ENCODE data around the gene PSMB5. TPM values are rescaled to one million over a fixed set of nuclear protein-coding genes. Genes with fewer than 3 reads are reported as not detected.

PSMB5 gene
- total and polyA plus RNA-seq, 2 of the 13 experiments (the other 11 are each of a cell fraction or from before 2014, with no cell fraction given), result 705 to 871 TPM

DNA sequence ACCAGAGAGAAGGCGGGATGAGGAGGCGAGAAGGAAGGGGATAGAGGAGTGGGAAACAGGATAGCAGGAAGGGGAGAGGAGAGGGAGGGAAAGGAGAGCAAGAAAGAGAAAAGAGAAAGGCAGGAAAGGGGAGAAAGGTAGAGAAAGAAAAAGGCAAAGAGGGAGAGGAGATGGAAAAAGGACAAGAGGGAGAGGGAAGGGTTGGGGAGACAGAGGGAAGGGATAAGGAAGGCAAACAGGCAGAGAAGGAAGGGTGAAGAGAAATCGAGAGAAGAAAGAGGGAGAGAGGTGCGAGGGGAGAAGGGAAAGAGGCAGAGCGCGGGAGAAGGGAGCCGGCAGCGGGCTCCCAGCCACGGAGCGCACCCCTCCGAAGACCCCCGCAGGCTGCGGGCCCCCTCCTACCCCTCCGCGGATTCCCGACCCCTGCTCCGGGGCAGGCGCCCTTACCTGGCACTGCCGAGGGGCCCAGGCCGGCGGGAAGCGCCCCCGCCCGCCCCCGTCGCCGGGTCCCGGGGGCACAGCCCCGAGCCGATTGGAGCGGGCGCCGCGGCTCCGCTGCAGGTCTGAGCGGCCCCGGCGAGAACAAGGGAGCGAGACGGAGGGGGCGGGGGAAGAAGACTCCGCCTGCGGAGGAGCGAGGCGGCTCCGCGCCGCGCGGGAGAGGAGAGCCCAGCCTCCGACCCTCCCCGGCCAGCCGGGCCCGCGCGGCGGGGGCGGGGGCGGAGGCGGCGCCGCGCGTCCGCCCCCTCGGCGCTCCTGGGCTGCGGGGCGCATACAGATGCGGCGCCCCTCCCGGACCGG is 22.5 kb upstream of the PSMB5 start, which contains the start of gene CDH24 (continued):
- TF ChIP-seq, protein P1, sequence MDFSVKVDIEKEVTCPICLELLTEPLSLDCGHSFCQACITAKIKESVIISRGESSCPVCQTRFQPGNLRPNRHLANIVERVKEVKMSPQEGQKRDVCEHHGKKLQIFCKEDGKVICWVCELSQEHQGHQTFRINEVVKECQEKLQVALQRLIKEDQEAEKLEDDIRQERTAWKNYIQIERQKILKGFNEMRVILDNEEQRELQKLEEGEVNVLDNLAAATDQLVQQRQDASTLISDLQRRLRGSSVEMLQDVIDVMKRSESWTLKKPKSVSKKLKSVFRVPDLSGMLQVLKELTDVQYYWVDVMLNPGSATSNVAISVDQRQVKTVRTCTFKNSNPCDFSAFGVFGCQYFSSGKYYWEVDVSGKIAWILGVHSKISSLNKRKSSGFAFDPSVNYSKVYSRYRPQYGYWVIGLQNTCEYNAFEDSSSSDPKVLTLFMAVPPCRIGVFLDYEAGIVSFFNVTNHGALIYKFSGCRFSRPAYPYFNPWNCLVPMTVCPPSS (IDR thresholded peaks at IDR 0.05), result peak; percentile 74; the same call in 1 of the 2 replicates
- TF ChIP-seq ZNF296 (CRISPR knock-in tag; conservative IDR thresholded peaks at IDR 0.05) (0 out of 2 replicates have a peak, but pooled peaks have one; percentile 65), ZMYM3 (CRISPR knock-in tag; IDR thresholded peaks at IDR 0.05) (no peak), MAFG (CRISPR knock-in tag; IDR thresholded peaks at IDR 0.05) (no peak), ZXDC (CRISPR knock-in tag; IDR thresholded peaks at IDR 0.05) (peak; percentile 5; the same call in 1 of the 2 replicates), ZNF768 (CRISPR knock-in tag; IDR thresholded peaks at IDR 0.05) (0 out of 2 replicates have a peak, but pooled peaks have one; percentile 17), ZNF773 (CRISPR knock-in tag; IDR thresholded peaks at IDR 0.05; ENCODE audit: borderline replicate concordance) (0 out of 2 replicates have a peak, but pooled peaks have one; percentile 20), ZNF776 (CRISPR knock-in tag; IDR thresholded peaks at IDR 0.05) (0 out of 2 replicates have a peak, but pooled peaks have one; percentile 12), ZNF740 (CRISPR knock-in tag; IDR thresholded peaks at IDR 0.05) (0 out of 2 replicates have a peak, but pooled peaks have one; percentile 14), MYC (CRISPR knock-in tag; IDR thresholded peaks at IDR 0.05; ENCODE audit: borderline replicate concordance) (no peak; the same call in none of the 2 replicates), ZBTB2 (CRISPR knock-in tag; IDR thresholded peaks at IDR 0.05; ENCODE audit: low read depth) (peak; percentile 65; the same call in 1 of the 2 replicates), ZNF101 (CRISPR knock-in tag; IDR thresholded peaks at IDR 0.05; ENCODE audit: borderline replicate concordance, low read depth) (no peak), ZNF446 (CRISPR knock-in tag; IDR thresholded peaks at IDR 0.05) (0 out of 2 replicates have a peak, but pooled peaks have one; percentile 48), TAF15 (IDR thresholded peaks at IDR 0.05; ENCODE audit: low read depth, low read length, poor library complexity, severe bottlenecking) (peak; percentile 63), ZFP82 (CRISPR knock-in tag; IDR thresholded peaks at IDR 0.05; ENCODE audit: borderline replicate concordance) (no peak)
- TF ChIP-seq, protein P2, sequence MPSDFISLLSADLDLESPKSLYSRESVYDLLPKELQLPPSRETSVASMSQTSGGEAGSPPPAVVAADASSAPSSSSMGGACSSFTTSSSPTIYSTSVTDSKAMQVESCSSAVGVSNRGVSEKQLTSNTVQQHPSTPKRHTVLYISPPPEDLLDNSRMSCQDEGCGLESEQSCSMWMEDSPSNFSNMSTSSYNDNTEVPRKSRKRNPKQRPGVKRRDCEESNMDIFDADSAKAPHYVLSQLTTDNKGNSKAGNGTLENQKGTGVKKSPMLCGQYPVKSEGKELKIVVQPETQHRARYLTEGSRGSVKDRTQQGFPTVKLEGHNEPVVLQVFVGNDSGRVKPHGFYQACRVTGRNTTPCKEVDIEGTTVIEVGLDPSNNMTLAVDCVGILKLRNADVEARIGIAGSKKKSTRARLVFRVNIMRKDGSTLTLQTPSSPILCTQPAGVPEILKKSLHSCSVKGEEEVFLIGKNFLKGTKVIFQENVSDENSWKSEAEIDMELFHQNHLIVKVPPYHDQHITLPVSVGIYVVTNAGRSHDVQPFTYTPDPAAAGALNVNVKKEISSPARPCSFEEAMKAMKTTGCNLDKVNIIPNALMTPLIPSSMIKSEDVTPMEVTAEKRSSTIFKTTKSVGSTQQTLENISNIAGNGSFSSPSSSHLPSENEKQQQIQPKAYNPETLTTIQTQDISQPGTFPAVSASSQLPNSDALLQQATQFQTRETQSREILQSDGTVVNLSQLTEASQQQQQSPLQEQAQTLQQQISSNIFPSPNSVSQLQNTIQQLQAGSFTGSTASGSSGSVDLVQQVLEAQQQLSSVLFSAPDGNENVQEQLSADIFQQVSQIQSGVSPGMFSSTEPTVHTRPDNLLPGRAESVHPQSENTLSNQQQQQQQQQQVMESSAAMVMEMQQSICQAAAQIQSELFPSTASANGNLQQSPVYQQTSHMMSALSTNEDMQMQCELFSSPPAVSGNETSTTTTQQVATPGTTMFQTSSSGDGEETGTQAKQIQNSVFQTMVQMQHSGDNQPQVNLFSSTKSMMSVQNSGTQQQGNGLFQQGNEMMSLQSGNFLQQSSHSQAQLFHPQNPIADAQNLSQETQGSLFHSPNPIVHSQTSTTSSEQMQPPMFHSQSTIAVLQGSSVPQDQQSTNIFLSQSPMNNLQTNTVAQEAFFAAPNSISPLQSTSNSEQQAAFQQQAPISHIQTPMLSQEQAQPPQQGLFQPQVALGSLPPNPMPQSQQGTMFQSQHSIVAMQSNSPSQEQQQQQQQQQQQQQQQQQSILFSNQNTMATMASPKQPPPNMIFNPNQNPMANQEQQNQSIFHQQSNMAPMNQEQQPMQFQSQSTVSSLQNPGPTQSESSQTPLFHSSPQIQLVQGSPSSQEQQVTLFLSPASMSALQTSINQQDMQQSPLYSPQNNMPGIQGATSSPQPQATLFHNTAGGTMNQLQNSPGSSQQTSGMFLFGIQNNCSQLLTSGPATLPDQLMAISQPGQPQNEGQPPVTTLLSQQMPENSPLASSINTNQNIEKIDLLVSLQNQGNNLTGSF (CRISPR knock-in tag; IDR thresholded peaks at IDR 0.05), result peak; percentile 42; the same call in 1 of the 2 replicates
